H9 (cell line): ENCODE measurements around the gene DHCR24. TPM values are rescaled to one million over a fixed set of nuclear protein-coding genes. Genes with fewer than 3 reads are reported as not detected.
A peak's percentile ranks its signal among the peaks of the same experiment; 100 is the strongest.

ENCODE experiments used
- DNase-seq: peaks from one replicate; pipeline ENCODE4 v3.0.0-alpha.2; 2017
- H2AFZ ChIP-seq: one replicate; pipeline ENCODE4 v1.6.1; 2013; ENCODE audit warnings: mild to moderate bottlenecking, low read length, control low read depth, moderate library complexity
- H2AK5ac ChIP-seq: 2 replicates; pipeline ENCODE4 v1.6.1; 2013; ENCODE audit warnings: low read length, control low read depth, mixed read lengths; ENCODE audit not compliant: insufficient read length
- H2BK120ac ChIP-seq: one replicate; pipeline ENCODE4 v1.6.1; 2013; ENCODE audit warnings: low read depth, mild to moderate bottlenecking, low read length, control low read depth, inconsistent platforms; ENCODE audit not compliant: poor library complexity, severe bottlenecking
- H2BK12ac ChIP-seq: 2 replicates; pipeline ENCODE4 v1.6.1; 2013; ENCODE audit warnings: low read length, control low read depth, mixed read lengths, low read depth; ENCODE audit not compliant: insufficient read length
- H2BK15ac ChIP-seq: 2 replicates; pipeline ENCODE4 v1.6.1; 2013; ENCODE audit warnings: low read depth, low read length, control low read depth
- H2BK20ac ChIP-seq: one replicate; pipeline ENCODE4 v1.6.1; 2013; ENCODE audit warnings: low read depth, mild to moderate bottlenecking, low read length, control low read depth, inconsistent platforms; ENCODE audit not compliant: poor library complexity, severe bottlenecking
- H2BK5ac ChIP-seq: 2 replicates; pipeline ENCODE4 v1.6.1; 2013; ENCODE audit warnings: low read length, control low read depth, mixed read lengths; ENCODE audit not compliant: insufficient read length
- H3K14ac ChIP-seq: 2 replicates; pipeline ENCODE4 v1.6.1; 2013; ENCODE audit warnings: low read length, control low read depth; ENCODE audit not compliant: insufficient read depth
- H3K18ac ChIP-seq: 2 replicates; pipeline ENCODE4 v1.6.1; 2013; ENCODE audit warnings: low read depth, mild to moderate bottlenecking, mixed read lengths, low read length, control low read depth; ENCODE audit not compliant: insufficient read length
- H3K23ac ChIP-seq: 2 replicates; pipeline ENCODE4 v1.6.1; 2013; ENCODE audit warnings: low read length, control low read depth, mixed read lengths, low read depth; ENCODE audit not compliant: insufficient read length
- H3K23me2 ChIP-seq: 2 replicates; pipeline ENCODE4 v1.6.1; 2013; ENCODE audit warnings: low read depth, mild to moderate bottlenecking, mixed read lengths, low read length, control low read depth; ENCODE audit not compliant: insufficient read length, poor library complexity, severe bottlenecking
- H3K27ac ChIP-seq: 2 replicates; pipeline ENCODE4 v1.5.1; 2013; ENCODE audit warnings: low read length, control low read depth, mixed read lengths, low read depth; ENCODE audit not compliant: insufficient read length
- H3K27me3 ChIP-seq: 2 replicates; pipeline ENCODE4 v1.6.1; 2013; ENCODE audit warnings: low read length, control low read depth, inconsistent platforms; ENCODE audit not compliant: insufficient read depth
- H3K4ac ChIP-seq: 2 replicates; pipeline ENCODE4 v1.6.1; 2013; ENCODE audit warnings: low read depth, mild to moderate bottlenecking, control low read depth, inconsistent platforms, low read length, moderate library complexity
- H3K4me1 ChIP-seq: 2 replicates; pipeline ENCODE4 v1.6.1; 2013; ENCODE audit warnings: low read length, control low read depth, inconsistent platforms; ENCODE audit not compliant: insufficient read depth
- H3K4me2 ChIP-seq: 2 replicates; pipeline ENCODE4 v1.6.1; 2013; ENCODE audit warnings: low read length, control low read depth, mixed read lengths; ENCODE audit not compliant: insufficient read length, insufficient read depth
- H3K56ac ChIP-seq: 2 replicates; pipeline ENCODE4 v1.6.1; 2013; ENCODE audit warnings: low read depth, mild to moderate bottlenecking, mixed read lengths, low read length, control low read depth; ENCODE audit not compliant: insufficient read length
- H3K79me1 ChIP-seq: 2 replicates; pipeline ENCODE4 v1.6.1; 2013; ENCODE audit warnings: low read depth, mild to moderate bottlenecking, moderate library complexity, low read length, control low read depth, inconsistent platforms; ENCODE audit not compliant: insufficient read depth, poor library complexity, severe bottlenecking
- H3K79me2 ChIP-seq: 2 replicates; pipeline ENCODE4 v1.6.1; 2013; ENCODE audit warnings: low read length, control low read depth, inconsistent platforms; ENCODE audit not compliant: insufficient read depth
- H3K9ac ChIP-seq: 2 replicates; pipeline ENCODE4 v1.6.1; 2013; ENCODE audit warnings: low read length, control low read depth, mixed read lengths; ENCODE audit not compliant: insufficient read length; ENCODE audit errors: extremely low read depth
- H3K9me3 ChIP-seq: one replicate; pipeline ENCODE4 v1.6.1; 2013; ENCODE audit warnings: low read depth, low read length, inconsistent platforms; ENCODE audit not compliant: control insufficient read depth
- H3T11ph ChIP-seq: one replicate; pipeline ENCODE4 v1.6.1; 2013; ENCODE audit warnings: mild to moderate bottlenecking, low read length, control low read depth, inconsistent platforms
- H4K20me1 ChIP-seq: one replicate; pipeline ENCODE4 v1.6.1; 2013; ENCODE audit not compliant: control insufficient read depth, insufficient read length, insufficient read depth
- H4K5ac ChIP-seq: 2 replicates; pipeline ENCODE4 v1.6.1; 2013; ENCODE audit warnings: low read depth, mild to moderate bottlenecking, mixed read lengths, low read length, control low read depth; ENCODE audit not compliant: insufficient read length
- H4K8ac ChIP-seq: replicated peaks from 2 replicates; pipeline ENCODE4 v1.6.1; 2013; ENCODE audit warnings: low read length, control low read depth, mixed read lengths, low read depth; ENCODE audit not compliant: insufficient read length
- H4K91ac ChIP-seq: 2 replicates; pipeline ENCODE4 v1.6.1; 2013; ENCODE audit warnings: low read depth, mild to moderate bottlenecking, moderate library complexity, mixed read lengths, low read length, control low read depth; ENCODE audit not compliant: insufficient read length
- H3K27ac Mint-ChIP-seq, 3 experiments: 2 replicates in 2 of 3; 3 replicates in 1 of 3; pipeline ENCODE4 v1.8.0; 2020 to 2021; ENCODE audit warnings: mixed read lengths in 3 of 3, mild to moderate bottlenecking in 1 of 3, moderate library complexity in 1 of 3
- H3K27me3 Mint-ChIP-seq: 2 replicates; pipeline ENCODE4 v1.8.0; 2021; ENCODE audit warnings: low read depth, mild to moderate bottlenecking, moderate library complexity, mixed read lengths
- H3K36me3 Mint-ChIP-seq, 3 experiments: 2 replicates in 2 of 3; 3 replicates in 1 of 3; pipeline ENCODE4 v1.8.0; 2020 to 2021; ENCODE audit warnings: low read depth in 3 of 3, mixed read lengths in 3 of 3; ENCODE audit not compliant: insufficient read depth in 1 of 3
- H3K4me1 Mint-ChIP-seq, 2 experiments: 2 replicates each; pipeline ENCODE4 v1.8.0; 2020; ENCODE audit warnings: mixed read lengths in 2 of 2
- H3K4me3 Mint-ChIP-seq, 2 experiments: 2 replicates in 1 of 2; 3 replicates in 1 of 2; pipeline ENCODE4 v1.8.0; 2020 to 2021; ENCODE audit warnings: mild to moderate bottlenecking in 2 of 2, mixed read lengths in 2 of 2, moderate library complexity in 1 of 2
- H3K9me3 Mint-ChIP-seq, 2 experiments: 2 replicates in 1 of 2; 3 replicates in 1 of 2; pipeline ENCODE4 v1.8.0; 2020; ENCODE audit warnings: mild to moderate bottlenecking in 2 of 2, mixed read lengths in 2 of 2, moderate library complexity in 1 of 2
- WGBS: extraction: QIAGEN DNeasy Blood & Tissue Kit; methylation state at CpG from one replicate; pipeline ENCODE4 v1.1.7; 2013; ENCODE audit warnings: missing lambda C conversion rate, low lambda C conversion rate, mixed read lengths; ENCODE audit not compliant: insufficient read length; ENCODE audit errors: extremely low coverage; 5-methylcytosine and 5-hydroxymethylcytosine counted together
- total RNA-seq: library from RNA; stranded (reverse); gene quantifications from 2 replicates; pipeline ENCODE4 v1.2.1, GENCODE V29; 2021
- TF ChIP-seq, protein P1 (sequence below): fragments of 200-600 bp; sonication (generic); conservative IDR thresholded peaks from 3 replicates; pipeline ENCODE4 v1.8.0; 2021; ENCODE audit warnings: antibody characterized with exemption, mild to moderate bottlenecking

Gene DHCR24
- total RNA-seq, 1 experiment from 2014 or later: 318 TPM

GRCh38 chr1:54884768-54885167 lies 2.2 kb downstream of the DHCR24 start:
- TF ChIP-seq, protein P1, sequence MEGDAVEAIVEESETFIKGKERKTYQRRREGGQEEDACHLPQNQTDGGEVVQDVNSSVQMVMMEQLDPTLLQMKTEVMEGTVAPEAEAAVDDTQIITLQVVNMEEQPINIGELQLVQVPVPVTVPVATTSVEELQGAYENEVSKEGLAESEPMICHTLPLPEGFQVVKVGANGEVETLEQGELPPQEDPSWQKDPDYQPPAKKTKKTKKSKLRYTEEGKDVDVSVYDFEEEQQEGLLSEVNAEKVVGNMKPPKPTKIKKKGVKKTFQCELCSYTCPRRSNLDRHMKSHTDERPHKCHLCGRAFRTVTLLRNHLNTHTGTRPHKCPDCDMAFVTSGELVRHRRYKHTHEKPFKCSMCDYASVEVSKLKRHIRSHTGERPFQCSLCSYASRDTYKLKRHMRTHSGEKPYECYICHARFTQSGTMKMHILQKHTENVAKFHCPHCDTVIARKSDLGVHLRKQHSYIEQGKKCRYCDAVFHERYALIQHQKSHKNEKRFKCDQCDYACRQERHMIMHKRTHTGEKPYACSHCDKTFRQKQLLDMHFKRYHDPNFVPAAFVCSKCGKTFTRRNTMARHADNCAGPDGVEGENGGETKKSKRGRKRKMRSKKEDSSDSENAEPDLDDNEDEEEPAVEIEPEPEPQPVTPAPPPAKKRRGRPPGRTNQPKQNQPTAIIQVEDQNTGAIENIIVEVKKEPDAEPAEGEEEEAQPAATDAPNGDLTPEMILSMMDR: no peak
- no peak overlapping the region for H3K4ac ChIP-seq
- no peak overlapping the region for H3K23ac ChIP-seq
- no peak overlapping the region for H4K5ac ChIP-seq
- H3K14ac ChIP-seq: no peak overlapping the region
- no peak overlapping the region for H2BK20ac ChIP-seq
- Mint-ChIP-seq H3K4me3 (peak overlapping the region; percentile 92 to 94), H3K4me1 (peaks cover 43% of the 10 kb centered on the region in 2 experiments), H3K27me3 (no peaks in the 10 kb centered on the region), H3K9me3 (no peaks in the 10 kb centered on the region; a peak in 1 of 5 replicates), H3K27ac (peak overlapping the region; percentile 20 to 93 (median 82); a peak in 6 of 7 replicates), H3K36me3 (peaks cover 55 to 65% (median 56%) of the 10 kb centered on the region in 3 experiments)
- H3K27ac ChIP-seq: no peak overlapping the region
- no peak overlapping the region for H2AFZ ChIP-seq
- H2AK5ac ChIP-seq: no peak overlapping the region
- no peaks in the 10 kb centered on the region for H4K20me1 ChIP-seq
- H3K4me2 ChIP-seq: peak overlapping the region; percentile 92
- no peaks in the 10 kb centered on the region for H3K9me3 ChIP-seq
- no peak for DNase-seq
- H3K23me2 ChIP-seq: peaks cover 15% of the 10 kb centered on the region
- H2BK12ac ChIP-seq: no peak overlapping the region
- no peak overlapping the region for H4K91ac ChIP-seq
- no peak overlapping the region for H3K9ac ChIP-seq
- no peaks in the 10 kb centered on the region for H3K27me3 ChIP-seq
- no peak overlapping the region for H2BK15ac ChIP-seq
- H3K56ac ChIP-seq: no peak overlapping the region
- H2BK120ac ChIP-seq: no peak overlapping the region
- no peak overlapping the region for H2BK5ac ChIP-seq
- no CpG with 5 or more reads among the region's 3 CpGs for WGBS
- peaks cover 16% of the 10 kb centered on the region for H3K4me1 ChIP-seq
- H3K79me2 ChIP-seq: peaks cover 56% of the 10 kb centered on the region
- no peak overlapping the region for H3K18ac ChIP-seq
- no peak overlapping the region for H4K8ac ChIP-seq
- peaks cover 8% of the 10 kb centered on the region for H3K79me1 ChIP-seq
- H3T11ph ChIP-seq: no peak overlapping the region
